DOHH2 (cell line): Measurements from ENCODE around the gene LYPD4.

Experiments
- H3F3A ChIP-seq: fragments of 200-600 bp; sonication (generic), shearing (Covaris generic); 2 replicates; pipeline ENCODE4 v1.6.0; 2016; ENCODE audit warnings: antibody characterized with exemption, mild to moderate bottlenecking; ENCODE audit not compliant: control insufficient read depth, insufficient read depth
- H3K27ac ChIP-seq: fragments of 200-600 bp; sonication (generic); 2 replicates; pipeline ENCODE4 v1.5.1; 2014; ENCODE audit warnings: low read depth, mild to moderate bottlenecking, low read length, moderate library complexity
- H3K27me3 ChIP-seq: fragments of 200-600 bp; sonication (generic); 2 replicates; pipeline ENCODE4 v1.6.1; 2014; ENCODE audit warnings: mild to moderate bottlenecking, low read length, mixed read lengths; ENCODE audit not compliant: control insufficient read depth
- H3K36me3 ChIP-seq: fragments of 200-600 bp; sonication (generic); 2 replicates; pipeline ENCODE4 v1.6.1; 2014; ENCODE audit warnings: mild to moderate bottlenecking, low read length, moderate library complexity, mixed read lengths; ENCODE audit not compliant: control insufficient read depth
- H3K4me1 ChIP-seq: fragments of 200-600 bp; sonication (generic); 2 replicates; pipeline ENCODE4 v1.6.1; 2014; ENCODE audit warnings: mild to moderate bottlenecking, low read length, mixed read lengths; ENCODE audit not compliant: control insufficient read depth
- H3K4me2 ChIP-seq: fragments of 200-600 bp; sonication (generic); 2 replicates; pipeline ENCODE4 v1.6.0; 2014; ENCODE audit warnings: mild to moderate bottlenecking, low read length, moderate library complexity
- H3K4me3 ChIP-seq: fragments of 200-600 bp; sonication (generic); 2 replicates; pipeline ENCODE4 v1.5.1; 2014; ENCODE audit warnings: mild to moderate bottlenecking, low read length, mixed read lengths
- H3K79me2 ChIP-seq: fragments of 200-600 bp; sonication (generic); 2 replicates; pipeline ENCODE4 v1.6.1; 2014; ENCODE audit warnings: mild to moderate bottlenecking, low read length, mixed read lengths; ENCODE audit not compliant: control insufficient read depth
- H3K9me2 ChIP-seq: fragments of 200-600 bp; sonication (generic); replicated peaks from 2 replicates; pipeline ENCODE4 v1.6.1; 2014; ENCODE audit warnings: mild to moderate bottlenecking, low read length, mixed read lengths; ENCODE audit not compliant: control insufficient read depth
- H3K9me3 ChIP-seq: fragments of 200-600 bp; sonication (generic); 2 replicates; pipeline ENCODE4 v1.6.1; 2014; ENCODE audit warnings: antibody characterized with exemption, low read length, mixed read lengths; ENCODE audit not compliant: control insufficient read depth, insufficient read depth
- H4K20me1 ChIP-seq: fragments of 200-600 bp; sonication (generic); 2 replicates; pipeline ENCODE4 v1.6.0; 2014; ENCODE audit warnings: low read depth, mild to moderate bottlenecking, antibody characterized with exemption, low read length, moderate library complexity; ENCODE audit not compliant: control insufficient read depth, insufficient read depth
- EZH2phosphoT487 ChIP-seq: fragments of 200-600 bp; sonication (generic); IDR thresholded peaks from 2 replicates; pipeline ENCODE4 v1.6.1; 2017; ENCODE audit warnings: borderline replicate concordance, mild to moderate bottlenecking, antibody characterized with exemption, low read length, moderate library complexity, mixed read lengths
- TF ChIP-seq, protein P1 (sequence below): fragments of 200-600 bp; sonication (generic); IDR thresholded peaks from one replicate; pipeline ENCODE4 v1.5.1; 2014; ENCODE audit warnings: antibody characterized with exemption, mild to moderate bottlenecking, low read depth, low read length; ENCODE audit not compliant: poor library complexity, severe bottlenecking

The LYPD4 gene

DNA sequence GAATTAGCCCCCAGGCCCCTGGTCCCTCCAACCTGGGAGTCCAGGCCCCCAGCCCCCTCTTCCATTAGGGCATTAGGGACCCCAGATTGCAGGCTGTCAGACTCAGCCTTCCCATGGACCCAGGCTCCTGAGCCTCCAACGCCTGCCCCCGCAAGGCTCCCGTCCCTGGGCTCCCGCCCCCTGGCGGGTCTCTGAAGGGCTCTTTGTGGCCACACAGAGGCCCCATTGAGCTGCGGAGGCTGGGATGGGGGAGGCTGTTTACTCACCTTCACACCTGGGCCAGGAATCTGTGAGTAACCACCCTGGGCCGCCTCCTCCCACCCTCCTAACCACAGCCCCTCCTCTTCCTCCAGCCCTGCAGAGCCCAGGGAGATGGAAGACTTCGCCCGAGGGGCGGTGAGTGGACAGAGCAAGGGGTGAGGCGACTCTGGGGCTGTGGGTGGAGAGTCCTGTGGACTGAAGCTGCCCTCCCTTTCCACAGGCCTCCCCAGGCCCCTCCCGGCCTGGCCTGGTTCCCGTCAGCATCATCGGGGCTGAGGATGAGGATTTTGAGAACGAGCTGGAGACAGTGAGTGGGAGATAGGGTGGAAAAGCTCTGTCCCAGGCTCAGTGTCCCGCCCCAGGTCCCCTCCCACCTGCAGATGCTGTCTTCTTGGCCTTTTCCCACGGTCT lies 43.4 kb upstream of the LYPD4 start:
- peaks cover 12% of the 10 kb centered on the region for H3F3A ChIP-seq
- peaks cover 78% of the 10 kb centered on the region for H3K79me2 ChIP-seq
- H3K9me2 ChIP-seq: no peaks in the 10 kb centered on the region
- TF ChIP-seq, protein P1, sequence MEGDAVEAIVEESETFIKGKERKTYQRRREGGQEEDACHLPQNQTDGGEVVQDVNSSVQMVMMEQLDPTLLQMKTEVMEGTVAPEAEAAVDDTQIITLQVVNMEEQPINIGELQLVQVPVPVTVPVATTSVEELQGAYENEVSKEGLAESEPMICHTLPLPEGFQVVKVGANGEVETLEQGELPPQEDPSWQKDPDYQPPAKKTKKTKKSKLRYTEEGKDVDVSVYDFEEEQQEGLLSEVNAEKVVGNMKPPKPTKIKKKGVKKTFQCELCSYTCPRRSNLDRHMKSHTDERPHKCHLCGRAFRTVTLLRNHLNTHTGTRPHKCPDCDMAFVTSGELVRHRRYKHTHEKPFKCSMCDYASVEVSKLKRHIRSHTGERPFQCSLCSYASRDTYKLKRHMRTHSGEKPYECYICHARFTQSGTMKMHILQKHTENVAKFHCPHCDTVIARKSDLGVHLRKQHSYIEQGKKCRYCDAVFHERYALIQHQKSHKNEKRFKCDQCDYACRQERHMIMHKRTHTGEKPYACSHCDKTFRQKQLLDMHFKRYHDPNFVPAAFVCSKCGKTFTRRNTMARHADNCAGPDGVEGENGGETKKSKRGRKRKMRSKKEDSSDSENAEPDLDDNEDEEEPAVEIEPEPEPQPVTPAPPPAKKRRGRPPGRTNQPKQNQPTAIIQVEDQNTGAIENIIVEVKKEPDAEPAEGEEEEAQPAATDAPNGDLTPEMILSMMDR: peak; percentile 73
- no peak for TF ChIP-seq EZH2phosphoT487
- H3K27me3 ChIP-seq: no peaks in the 10 kb centered on the region
- H3K4me2 ChIP-seq: peak overlapping the region; percentile 100
- H3K9me3 ChIP-seq: no peaks in the 10 kb centered on the region
- peaks cover 87% of the 10 kb centered on the region for H3K36me3 ChIP-seq
- peak overlapping the region; percentile 99 for H3K27ac ChIP-seq
- no peaks in the 10 kb centered on the region for H4K20me1 ChIP-seq
- H3K4me1 ChIP-seq: peaks cover 60% of the 10 kb centered on the region
- H3K4me3 ChIP-seq: peak overlapping the region; percentile 99

DNA sequence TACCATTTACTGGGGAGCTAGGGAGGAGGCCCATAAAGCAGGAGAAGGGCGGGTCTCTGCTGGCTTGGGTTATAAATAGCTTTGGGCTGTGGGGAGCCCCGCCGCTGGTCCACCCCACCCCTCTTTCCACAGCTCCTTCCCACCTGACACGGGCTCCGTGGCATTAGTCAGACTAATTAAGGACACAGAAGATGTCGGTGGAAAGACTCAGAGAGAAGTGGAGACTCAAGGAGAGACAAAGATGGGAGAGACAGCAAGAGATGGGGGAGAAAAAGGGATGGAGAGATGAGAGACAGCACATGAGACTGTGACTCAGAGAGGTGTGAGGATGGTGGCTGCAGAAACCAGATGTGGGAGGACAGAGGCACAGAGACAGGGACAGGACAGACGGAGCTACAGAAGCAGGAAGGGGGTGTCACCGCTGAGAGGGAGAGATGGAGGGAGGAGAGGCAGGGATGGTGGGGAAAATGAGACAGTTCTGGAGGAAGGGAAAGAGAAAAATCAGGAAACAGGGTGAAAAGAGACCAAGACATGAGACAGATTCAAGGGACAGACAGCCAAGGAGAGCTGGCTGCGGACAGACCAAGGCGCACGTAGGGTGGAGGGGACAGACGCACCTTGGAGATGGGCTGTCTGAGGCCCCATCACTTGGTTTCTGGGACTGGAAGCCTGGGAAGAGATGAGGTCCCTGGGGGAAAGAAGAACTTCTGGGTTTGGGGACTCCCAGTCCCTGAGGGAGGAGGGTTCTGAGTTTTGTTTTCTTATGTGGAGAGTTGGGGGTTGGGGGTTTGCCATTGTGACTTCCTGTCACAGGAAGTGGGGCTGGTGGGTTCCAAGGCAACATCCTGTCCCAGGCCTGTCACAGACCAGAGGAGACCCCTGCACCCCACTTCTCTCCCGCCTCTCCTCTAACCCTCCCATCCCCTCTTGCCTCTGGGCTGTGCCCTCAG lies 42.6 kb upstream of the LYPD4 start:
- Histone ChIP-seq H3K9me3 (no peaks in the 10 kb centered on the region), H4K20me1 (no peaks in the 10 kb centered on the region), H3K4me3 (peak overlapping the region; percentile 99), H3K9me2 (no peaks in the 10 kb centered on the region), H3K4me1 (peaks cover 63% of the 10 kb centered on the region), H3K36me3 (peaks cover 87% of the 10 kb centered on the region), H3K27me3 (no peaks in the 10 kb centered on the region), H3K4me2 (peak overlapping the region; percentile 100), H3K27ac (peak overlapping the region; percentile 99), H3F3A (peaks cover 17% of the 10 kb centered on the region), H3K79me2 (peaks cover 78% of the 10 kb centered on the region)
- no peak for TF ChIP-seq EZH2phosphoT487
- TF ChIP-seq, protein P1: no peak

DNA sequence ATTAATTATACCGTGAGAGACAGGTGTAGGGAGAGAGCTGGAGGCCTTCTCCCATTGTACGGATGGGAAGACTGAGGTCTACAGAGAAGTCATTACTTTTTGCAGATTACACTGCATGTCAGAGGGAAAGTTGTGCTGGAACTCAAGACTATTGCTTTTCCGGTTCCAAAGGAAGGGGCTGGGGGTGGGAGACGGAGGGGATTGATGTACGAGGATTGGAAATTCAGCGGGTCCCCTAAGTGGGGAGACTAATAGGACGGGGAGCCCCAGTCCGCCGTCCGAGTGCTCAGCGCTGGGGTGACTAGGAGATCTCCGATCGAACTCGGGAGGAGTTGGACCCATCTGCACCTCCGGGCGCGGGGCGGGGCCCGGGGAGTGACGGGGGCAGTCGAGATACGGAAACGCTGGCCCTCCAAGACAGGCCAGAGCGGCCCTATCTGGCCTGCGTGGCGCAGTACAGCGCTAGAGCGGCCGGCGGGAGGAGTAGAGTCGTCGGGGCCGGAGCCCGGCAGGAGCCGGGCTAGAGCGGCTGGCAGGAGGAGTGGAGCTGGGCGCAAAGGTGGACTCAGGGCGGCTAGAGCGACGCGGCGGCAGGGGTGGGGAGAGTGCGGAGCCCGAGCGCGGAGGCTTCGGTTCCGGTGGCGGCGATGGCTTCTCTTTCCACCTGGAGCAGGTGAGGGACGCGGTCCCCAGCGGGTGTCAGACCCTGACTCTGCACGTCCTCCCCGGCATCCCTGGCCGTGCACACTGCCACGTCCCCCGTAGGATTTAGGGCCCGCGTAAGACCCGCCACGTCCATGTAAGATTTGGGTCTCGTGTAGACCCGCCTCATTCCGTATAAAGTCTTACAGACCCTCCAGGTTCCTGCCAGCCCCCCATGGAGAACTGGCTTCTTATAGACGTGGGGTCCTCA lies 39.6 kb upstream of the LYPD4 start:
- no peaks in the 10 kb centered on the region for H3K9me3 ChIP-seq
- H3K79me2 ChIP-seq: peaks cover 72% of the 10 kb centered on the region
- no peaks in the 10 kb centered on the region for H4K20me1 ChIP-seq
- peak overlapping the region; percentile 99 for H3K4me3 ChIP-seq
- H3K4me1 ChIP-seq: peaks cover 80% of the 10 kb centered on the region
- peak overlapping the region; percentile 100 for H3K4me2 ChIP-seq
- H3K36me3 ChIP-seq: peaks cover 85% of the 10 kb centered on the region
- peaks cover 34% of the 10 kb centered on the region for H3F3A ChIP-seq
- H3K9me2 ChIP-seq: no peaks in the 10 kb centered on the region
- H3K27ac ChIP-seq: peak overlapping the region; percentile 99
- no peak for TF ChIP-seq EZH2phosphoT487
- TF ChIP-seq, protein P1: no peak
- H3K27me3 ChIP-seq: no peaks in the 10 kb centered on the region
